SK-N-MC (cell line): ENCODE measurements around the gene CALD1.

Experiments
- EZH2 ChIP-seq: fragments of 200-600 bp; sonication (generic); IDR thresholded peaks from one replicate; pipeline ENCODE4 v1.6.1; 2017; ENCODE audit warnings: antibody characterized with exemption
- POLR2AphosphoS5 ChIP-seq: IDR thresholded peaks from 2 replicates; pipeline ENCODE4 v1.6.1; 2012; ENCODE audit warnings: mild to moderate bottlenecking, low read depth, low read length, borderline replicate concordance

- no peak for TF ChIP-seq EZH2
- TF ChIP-seq POLR2AphosphoS5: no peak
These were observed 40.0 kb downstream of the CALD1 start for GRCh38 chr7:134819401-134819800.
